AG04449 (cell line): ENCODE data around the gene MTUS2.

Source experiments
- CTCF ChIA-PET: fragments of 350-600 bp; formaldehyde crosslinking; extraction: SDS; loops from one replicate; lab custom pipeline; 2021; ENCODE audit warnings: antibody characterized with exemption; lab: Yijun Ruan, JAX
- POLR2A ChIA-PET: fragments of 400-600, 350-600 bp; formaldehyde crosslinking; extraction: SDS; loops from one replicate; lab custom pipeline; 2020; ENCODE audit warnings: antibody characterized with exemption, inconsistent platforms; lab: Yijun Ruan, JAX
- DNase-seq: peaks from one replicate; pipeline ENCODE4 v3.0.0-alpha.2; 2010; ENCODE audit warnings: low read depth, low spot score
- H3K4me3 ChIP-seq: 2 replicates; pipeline ENCODE4 v1.5.1; 2011; ENCODE audit warnings: low read depth, mild to moderate bottlenecking, control low read depth, low read length
- CTCF ChIP-seq: IDR thresholded peaks from one replicate; pipeline ENCODE4 v1.5.1; 2011; ENCODE audit warnings: mild to moderate bottlenecking, moderate library complexity, low read length, control low read depth, inconsistent platforms; ENCODE audit not compliant: insufficient read depth; ENCODE audit errors: missing control alignments

MTUS2 gene

DNA sequence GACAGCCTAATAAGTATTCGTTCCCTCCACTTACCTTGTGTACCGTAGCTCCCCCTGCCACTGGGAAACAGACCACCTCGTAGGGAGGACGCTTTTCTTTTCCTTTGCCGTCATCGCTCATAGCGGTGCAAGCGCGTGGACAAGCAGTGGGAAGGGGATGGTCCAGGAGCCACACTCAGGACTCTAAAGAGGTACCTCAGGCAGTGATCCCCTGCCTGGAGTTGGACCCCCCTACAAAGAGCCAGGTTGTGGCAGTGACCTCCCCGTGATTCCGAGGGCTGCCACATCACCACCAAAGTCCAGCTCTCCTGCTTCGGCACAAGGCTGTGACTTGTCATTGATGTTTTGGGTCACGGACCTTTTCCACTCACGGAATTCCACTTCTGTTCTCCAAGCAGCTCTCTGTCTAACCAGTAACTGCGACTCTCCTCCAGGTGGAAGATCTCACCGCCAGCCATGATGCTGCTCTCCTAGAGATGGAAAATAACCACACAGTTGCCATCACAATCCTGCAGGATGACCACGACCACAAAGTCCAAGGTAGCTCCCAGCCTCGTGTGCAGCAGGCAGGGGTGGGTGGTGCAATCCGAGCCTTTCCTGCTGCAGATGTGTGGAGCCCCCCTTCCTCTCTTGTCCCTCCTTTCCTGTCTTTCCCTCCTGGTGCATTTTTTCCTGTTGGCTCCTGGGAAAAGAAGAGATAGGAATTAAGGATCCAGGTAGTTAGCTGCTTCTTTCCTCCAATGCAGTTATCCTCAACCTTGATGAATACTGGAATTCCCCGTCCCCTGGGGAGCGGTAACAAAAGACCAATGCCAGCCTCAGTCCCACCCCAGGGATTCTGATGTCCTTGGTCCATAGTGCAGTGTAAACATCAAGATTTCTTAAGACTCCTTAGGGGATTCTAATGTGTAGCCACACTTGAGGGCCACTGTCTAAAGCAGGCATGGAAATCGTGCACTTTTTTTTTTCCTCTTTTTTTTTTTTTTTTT is 667.6 kb downstream of the MTUS2 start:
- ChIA-PET CTCF (interaction anchor here (0.7 to 5.5 kb wide), 5 partner anchors 11 to 56 kb away, joined by 3 to 42 read pairs (median 4); no protein-coding TSS in a partner anchor), POLR2A (no interaction called here)
- H3K4me3 ChIP-seq = no peak overlapping the region
- no peak for DNase-seq
- no peak for TF ChIP-seq CTCF

- CTCF ChIA-PET = interaction anchor here (1.0 to 2.2 kb wide), 3 partner anchors 17 to 217 kb away, joined by 3 to 12 read pairs (median 6); no protein-coding TSS in a partner anchor
- no peak for DNase-seq
- no peak overlapping the region for H3K4me3 ChIP-seq
- TF ChIP-seq CTCF = no peak
- POLR2A ChIA-PET = no interaction called here
Observed at GRCh38 chr13:29489650-29490560, 669.8 kb downstream of the MTUS2 start.

GRCh38 chr13:29490561-29490885 is 670.4 kb downstream of the MTUS2 start:
- no peak for TF ChIP-seq CTCF
- POLR2A ChIA-PET = no interaction called here
- CTCF ChIA-PET = interaction anchor here (1.0 to 2.2 kb wide), 3 partner anchors 18 to 217 kb away, joined by 3 to 12 read pairs (median 6); no protein-coding TSS in a partner anchor
- no peak for DNase-seq
- H3K4me3 ChIP-seq = no peak overlapping the region

DNA sequence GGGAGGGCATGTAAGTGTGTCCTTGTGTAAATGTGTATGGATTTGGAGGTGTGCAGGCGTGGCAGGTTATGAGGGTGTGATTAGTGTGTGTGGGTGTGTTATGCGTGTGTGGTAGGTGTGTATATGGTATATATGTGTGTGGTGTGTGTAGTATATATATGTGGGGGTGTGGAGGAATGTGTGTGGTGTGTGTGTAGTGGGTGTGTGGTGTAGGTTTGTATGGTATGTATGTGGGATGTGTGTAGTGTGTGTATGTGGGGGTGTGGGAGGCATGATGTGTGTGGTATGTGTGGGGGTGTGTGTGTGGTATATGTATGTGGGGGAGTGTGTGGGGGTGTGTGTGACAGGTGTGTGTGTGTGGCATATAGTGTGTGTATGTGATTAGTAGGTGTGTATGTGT is 671.1 kb downstream of the MTUS2 start:
- DNase-seq = no peak
- ChIA-PET CTCF (interaction anchor here (2.2 kb wide), 1 partner anchor 17 kb away, joined by 12 read pairs; no protein-coding TSS in a partner anchor), POLR2A (no interaction called here)
- TF ChIP-seq CTCF = no peak
- H3K4me3 ChIP-seq = no peak overlapping the region

GRCh38 chr13:29493796-29494195 is 673.7 kb downstream of the MTUS2 start:
- ChIA-PET CTCF (interaction anchor here (1.0 to 2.5 kb wide), 4 partner anchors 12 to 21 kb away, joined by 3 to 11 read pairs (median 6); no protein-coding TSS in a partner anchor), POLR2A (no interaction called here)
- no peak overlapping the region for H3K4me3 ChIP-seq
- no peak for DNase-seq
- TF ChIP-seq CTCF = no peak
